GM19239 (cell line): ENCODE measurements around the gene CLEC4C.
"Not testable (repeated sequence)": the region's sequence is repeated elsewhere in the genome, so short reads cannot be mapped to it uniquely, and the experiment has no call there.

Source experiments
- DNase-seq: peaks from one replicate; pipeline ENCODE4 v3.0.0; 2011; ENCODE audit warnings: low spot score; ENCODE audit not compliant: insufficient read length
- FAIRE-seq: peaks from 2 replicates; lab custom pipeline; 2011; peaks lifted over from hg19 to GRCh38; lab: Jason Lieb, UNC

Gene CLEC4C

GRCh38 chr12:7747246-7747645, at the start of gene CLEC4C:
CLEC4C (minus strand) TSS chr12:7747375; CDS start chr12:7747348, 27 bp downstream.
- no peak for DNase-seq
- no peak for FAIRE-seq

GRCh38 chr12:7793211-7793610, 46.0 kb upstream of the CLEC4C start:
- FAIRE-seq: no peak

GRCh38 chr12:7788884-7789528, 41.8 kb upstream of the CLEC4C start, which contains the start of gene NANOG:
NANOG (plus strand) TSS chr12:7789402; CDS start chr12:7789615, 213 bp downstream.
- not testable (repeated sequence) for FAIRE-seq, DNase-seq

More at GRCh38 chr12:7793211-7793610, 46.0 kb upstream of the CLEC4C start:
- DNase-seq: no peak

GRCh38 chr12:7788294-7788660, 41.1 kb upstream of the CLEC4C start:
- no peak for FAIRE-seq

GRCh38 chr12:7787574-7788293, 40.6 kb upstream of the CLEC4C start:
- FAIRE-seq: no peak
- DNase-seq: no peak

More at GRCh38 chr12:7788294-7788660, 41.1 kb upstream of the CLEC4C start:
- no peak for DNase-seq

GRCh38 chr12:7784701-7785100, 37.5 kb upstream of the CLEC4C start:
- FAIRE-seq: no peak
- no peak for DNase-seq

- DNase-seq, FAIRE-seq: not testable (repeated sequence)
Observed at GRCh38 chr12:7783433-7783832, 36.3 kb upstream of the CLEC4C start.

- FAIRE-seq (no peak), DNase-seq (no peak)
Observed at GRCh38 chr12:7782055-7782454, 34.9 kb upstream of the CLEC4C start.

- DNase-seq: no peak
- no peak for FAIRE-seq
Observed at GRCh38 chr12:7781274-7781673, 34.1 kb upstream of the CLEC4C start.

- FAIRE-seq: no peak
- DNase-seq: no peak
Observed at GRCh38 chr12:7769999-7770398, 22.8 kb upstream of the CLEC4C start.

GRCh38 chr12:7758766-7759140, 11.6 kb upstream of the CLEC4C start:
- no peak for FAIRE-seq
- DNase-seq: no peak

GRCh38 chr12:7756993-7757392, 9.8 kb upstream of the CLEC4C start:
- FAIRE-seq (no peak), DNase-seq (no peak)

GRCh38 chr12:7755668-7756067, 8.5 kb upstream of the CLEC4C start:
- FAIRE-seq: not testable (repeated sequence)

GRCh38 chr12:7751941-7752922, 5.1 kb upstream of the CLEC4C start:
- DNase-seq, FAIRE-seq: not testable (repeated sequence)

More at GRCh38 chr12:7755668-7756067, 8.5 kb upstream of the CLEC4C start:
- not testable (repeated sequence) for DNase-seq

GRCh38 chr12:7751394-7751793, 4.2 kb upstream of the CLEC4C start:
- no peak for DNase-seq
- no peak for FAIRE-seq

- FAIRE-seq: no peak
- no peak for DNase-seq
Observed at GRCh38 chr12:7750350-7750749, 3.2 kb upstream of the CLEC4C start.

- no peak for FAIRE-seq
- DNase-seq: no peak
Observed at GRCh38 chr12:7749442-7749841, 2.3 kb upstream of the CLEC4C start.

GRCh38 chr12:7748852-7749251, 1.7 kb upstream of the CLEC4C start:
- DNase-seq (no peak), FAIRE-seq (no peak)

- no peak for DNase-seq
- FAIRE-seq: no peak
Observed at GRCh38 chr12:7732993-7733392, 14.2 kb downstream of the CLEC4C start.

- DNase-seq (no peak), FAIRE-seq (no peak)
Observed at GRCh38 chr12:7731486-7731885, 15.7 kb downstream of the CLEC4C start.
